ENCODE results near the gene ZNF496. TPM values are rescaled to one million over a fixed set of nuclear protein-coding genes. Genes with fewer than 3 reads are reported as not detected.
"Not testable (repeated sequence)": the region's sequence is repeated elsewhere in the genome, so short reads cannot be mapped to it uniquely, and the experiment has no call there.

Gene ZNF496
- total and polyA plus RNA-seq, 4 experiments from 2014 or later, result 1.4 to 12.4 (median 7.0) TPM

DNA sequence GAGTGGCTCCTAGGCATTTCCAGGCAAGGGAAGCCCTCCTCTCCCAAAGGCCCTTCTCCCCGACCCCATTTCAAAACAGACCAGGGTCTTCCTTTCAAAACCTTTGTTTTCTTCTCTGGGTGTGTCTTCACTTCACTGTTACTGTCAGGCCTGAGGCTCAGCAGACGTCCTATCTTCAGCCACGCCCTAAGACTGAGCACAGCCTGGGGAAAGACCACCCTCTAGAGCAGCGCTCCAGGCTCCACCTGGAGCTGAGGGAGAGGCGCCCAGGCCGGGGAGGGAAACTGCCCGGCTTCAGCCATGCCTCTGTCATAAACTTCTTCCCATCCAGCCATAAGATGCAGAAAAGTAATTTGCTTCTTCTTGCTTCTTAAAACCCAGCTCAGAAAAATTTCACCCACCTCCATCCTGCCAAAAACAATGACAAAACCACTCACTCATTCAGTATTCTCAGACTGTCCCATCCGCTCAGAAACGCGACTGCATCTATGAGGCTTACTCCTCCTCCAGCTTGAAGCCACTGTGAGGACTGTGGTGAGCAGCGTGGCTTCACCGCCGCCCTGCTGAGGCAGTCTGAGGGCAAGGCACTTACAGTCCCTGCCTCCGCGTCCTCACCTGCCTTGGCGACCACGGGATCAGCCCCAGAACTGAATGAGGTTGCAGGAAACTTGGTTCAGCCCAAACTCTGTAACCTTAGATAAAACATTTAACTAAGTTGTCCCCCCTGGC is 39.7 kb downstream of the ZNF496 start:
- intact Hi-C loops (cut with micrococcal nuclease), result no loop called here
- CTCF ChIA-PET (ENCODE audit: partially characterized antibody), result no interaction called here
- no peaks in the 10 kb centered on the region for H3K9me3 ChIP-seq (ENCODE audit: control insufficient read depth in 1 of 2, low read length in 2 of 2)
- no peaks in the 10 kb centered on the region for H3K4me1 ChIP-seq (ENCODE audit: insufficient read depth, low read length)
- Mint-ChIP-seq H3K4me3 (no peak overlapping the region), H3K4me1 (peaks cover 0 to 2% (median 0%) of the 10 kb centered on the region in 4 donors), H3K36me3 (no peaks in the 10 kb centered on the region), H3K9me3 (peaks cover 0 to 14% (median 4%) of the 10 kb centered on the region in 8 donors), H3K27me3 (peaks cover 1 to 4% of the 10 kb centered on the region in 2 donors), H3K27ac (no peak overlapping the region)
- no peak for DNase-seq
- POLR2A ChIA-PET (ENCODE audit: partially characterized antibody), result no interaction called here
- H3K4me3 ChIP-seq (ENCODE audit: low read length in 2 of 2), result no peak overlapping the region
- no peaks in the 10 kb centered on the region for H3K27me3 ChIP-seq (ENCODE audit: insufficient read depth, low read length)
- H3K27ac ChIP-seq (ENCODE audit: low read depth, low read length), result no peak overlapping the region
- H3K36me3 ChIP-seq (ENCODE audit: insufficient read depth, low read length), result no peaks in the 10 kb centered on the region

DNA sequence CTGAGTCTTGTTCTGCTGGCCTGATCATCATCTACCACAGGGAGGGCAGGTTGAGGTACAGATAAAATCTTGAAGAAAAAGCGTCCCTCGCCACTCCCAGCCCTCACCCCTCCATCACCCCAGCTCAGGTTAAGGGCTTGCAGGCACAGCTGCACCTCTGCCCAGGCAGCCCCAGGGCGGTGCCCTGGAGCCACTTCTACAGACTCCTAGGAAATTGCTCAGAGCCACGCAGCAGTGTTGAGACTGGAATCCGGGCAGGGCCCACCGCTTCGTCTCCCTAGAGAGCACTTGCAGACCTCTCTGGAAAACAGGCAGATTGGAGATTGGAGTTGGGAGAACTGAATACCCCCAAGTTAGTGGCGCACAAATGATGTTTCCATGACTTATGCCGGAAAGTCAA is 40.5 kb downstream of the ZNF496 start:
- intact Hi-C loops (cut with micrococcal nuclease), result no loop called here
- Mint-ChIP-seq H3K27ac (no peak overlapping the region), H3K27me3 (peaks cover 1 to 4% of the 10 kb centered on the region in 2 donors), H3K4me3 (no peak overlapping the region), H3K4me1 (peaks cover 0 to 2% (median 0%) of the 10 kb centered on the region in 4 donors), H3K36me3 (no peaks in the 10 kb centered on the region), H3K9me3 (peaks cover 0 to 16% (median 8%) of the 10 kb centered on the region in 8 donors)
- ChIA-PET POLR2A (ENCODE audit: partially characterized antibody) (no interaction called here), CTCF (ENCODE audit: partially characterized antibody) (no interaction called here)
- H3K27ac ChIP-seq (ENCODE audit: low read depth, low read length), result no peak overlapping the region
- DNase-seq, result no peak
- no peaks in the 10 kb centered on the region for H3K27me3 ChIP-seq (ENCODE audit: insufficient read depth, low read length)
- H3K4me1 ChIP-seq (ENCODE audit: insufficient read depth, low read length), result no peaks in the 10 kb centered on the region
- no peaks in the 10 kb centered on the region for H3K9me3 ChIP-seq (ENCODE audit: control insufficient read depth in 1 of 2, low read length in 2 of 2)
- H3K36me3 ChIP-seq (ENCODE audit: insufficient read depth, low read length), result no peaks in the 10 kb centered on the region
- no peak overlapping the region for H3K4me3 ChIP-seq (ENCODE audit: low read length in 2 of 2)

DNA sequence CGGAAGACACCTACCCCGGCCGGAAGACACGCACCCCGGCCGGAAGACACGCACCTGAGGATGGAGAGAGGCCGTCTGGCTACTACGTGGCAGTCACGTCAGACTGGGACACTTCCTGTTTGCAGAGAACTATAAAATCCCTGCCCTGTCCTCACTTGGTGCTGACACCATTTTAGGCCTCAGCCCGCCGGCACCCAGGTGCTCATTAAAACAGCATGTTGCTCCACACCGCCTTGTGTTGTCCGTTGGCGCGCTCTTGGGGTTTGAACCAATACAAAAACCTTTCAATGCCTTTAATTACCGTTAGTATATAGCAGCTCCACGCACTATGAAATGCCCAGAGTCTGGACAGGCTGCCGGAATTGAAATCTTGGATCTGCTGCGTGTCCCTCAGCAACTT is 41.1 kb downstream of the ZNF496 start:
- Mint-ChIP-seq H3K27me3 (peaks cover 1 to 5% of the 10 kb centered on the region in 2 donors), H3K27ac (no peak overlapping the region), H3K36me3 (peaks cover 0 to 3% of the 10 kb centered on the region in 2 donors), H3K9me3 (peaks cover 2 to 16% (median 12%) of the 10 kb centered on the region in 8 donors), H3K4me3 (no peak overlapping the region), H3K4me1 (peaks cover 0 to 2% (median 0%) of the 10 kb centered on the region in 4 donors)
- H3K4me3 ChIP-seq (ENCODE audit: low read length in 2 of 2), result no peak overlapping the region
- DNase-seq, result no peak
- H3K27me3 ChIP-seq (ENCODE audit: insufficient read depth, low read length), result no peaks in the 10 kb centered on the region
- H3K4me1 ChIP-seq (ENCODE audit: insufficient read depth, low read length), result no peaks in the 10 kb centered on the region
- H3K27ac ChIP-seq (ENCODE audit: low read depth, low read length), result no peak overlapping the region
- ChIA-PET CTCF (ENCODE audit: partially characterized antibody) (no interaction called here), POLR2A (ENCODE audit: partially characterized antibody) (no interaction called here)
- H3K9me3 ChIP-seq (ENCODE audit: control insufficient read depth in 1 of 2, low read length in 2 of 2), result no peaks in the 10 kb centered on the region
- intact Hi-C loops (cut with micrococcal nuclease), result no loop called here
- H3K36me3 ChIP-seq (ENCODE audit: insufficient read depth, low read length), result no peaks in the 10 kb centered on the region

DNA sequence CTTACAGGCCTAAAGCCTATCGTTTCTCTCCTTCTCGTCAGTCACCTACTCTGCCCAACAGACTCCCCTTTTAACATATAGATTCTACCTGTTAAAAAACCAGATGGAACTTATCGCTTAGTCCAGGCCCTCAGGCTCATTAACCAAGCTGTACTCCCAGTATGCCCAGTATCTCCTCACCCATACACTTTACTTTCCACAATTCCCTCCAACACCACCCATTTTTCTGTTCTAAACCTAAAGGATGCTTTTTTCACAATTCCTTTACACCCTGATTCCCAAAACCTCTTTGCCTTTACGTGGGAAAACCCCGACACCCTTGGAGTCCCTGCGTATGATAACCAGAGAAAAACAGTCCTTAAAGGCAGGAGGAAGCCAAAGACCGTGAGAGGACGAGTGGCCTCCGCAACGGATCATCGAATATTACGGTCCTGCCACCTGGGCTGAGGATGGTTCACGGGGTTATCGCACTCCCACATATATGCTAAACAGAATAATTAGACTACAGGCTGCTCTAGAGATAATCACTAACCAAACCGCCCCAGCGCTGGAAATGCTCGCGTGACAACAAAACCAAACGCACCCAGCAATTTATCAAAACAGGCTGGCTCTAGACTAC is 42.3 kb downstream of the ZNF496 start:
- H3K36me3 ChIP-seq (ENCODE audit: insufficient read depth, low read length); POLR2A ChIA-PET (ENCODE audit: partially characterized antibody); H3K27me3 Mint-ChIP-seq; H3K4me3 Mint-ChIP-seq; DNase-seq; H3K27ac Mint-ChIP-seq; H3K27ac ChIP-seq (ENCODE audit: low read depth, low read length); H3K4me3 ChIP-seq (ENCODE audit: low read length in 2 of 2); H3K27me3 ChIP-seq (ENCODE audit: insufficient read depth, low read length); H3K9me3 ChIP-seq (ENCODE audit: control insufficient read depth in 1 of 2, low read length in 2 of 2); H3K4me1 Mint-ChIP-seq; H3K36me3 Mint-ChIP-seq; H3K4me1 ChIP-seq (ENCODE audit: insufficient read depth, low read length); intact Hi-C loops (cut with micrococcal nuclease); CTCF ChIA-PET (ENCODE audit: partially characterized antibody): not testable (repeated sequence)
- peaks cover 2 to 16% (median 12%) of the 10 kb centered on the region in 8 donors for H3K9me3 Mint-ChIP-seq

DNA sequence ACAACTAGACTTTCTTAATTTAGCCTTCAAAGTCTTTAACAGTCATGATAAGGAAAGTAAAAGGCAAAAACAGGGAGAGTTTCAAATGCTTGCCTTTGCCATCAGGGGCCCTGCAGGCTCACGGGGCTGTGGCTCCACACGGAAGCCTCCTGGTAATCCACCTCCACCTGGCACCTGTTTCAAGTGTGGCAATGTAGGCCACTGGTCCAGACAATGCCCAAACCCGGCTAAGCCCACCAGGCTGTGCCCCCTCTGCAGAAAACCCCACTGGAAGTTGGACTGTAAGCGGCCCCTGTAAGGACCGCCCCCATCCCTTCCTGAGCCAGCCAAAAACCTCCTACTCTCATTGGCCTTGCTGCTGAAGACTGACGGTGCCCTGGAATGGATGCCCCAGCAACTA is 43.3 kb downstream of the ZNF496 start:
- H3K36me3 Mint-ChIP-seq, result peaks cover 0 to 3% of the 10 kb centered on the region in 2 donors
- H3K27me3 Mint-ChIP-seq, result peaks cover 1% of the 10 kb centered on the region in 2 donors
- DNase-seq, result no peak
- no peaks in the 10 kb centered on the region for H3K9me3 ChIP-seq (ENCODE audit: control insufficient read depth in 1 of 2, low read length in 2 of 2)
- no peak overlapping the region for H3K4me3 ChIP-seq (ENCODE audit: low read length in 2 of 2)
- no peak overlapping the region for H3K27ac ChIP-seq (ENCODE audit: low read depth, low read length)
- peaks cover 2 to 16% (median 12%) of the 10 kb centered on the region in 8 donors for H3K9me3 Mint-ChIP-seq
- H3K27me3 ChIP-seq (ENCODE audit: insufficient read depth, low read length), result no peaks in the 10 kb centered on the region
- no peaks in the 10 kb centered on the region for H3K36me3 ChIP-seq (ENCODE audit: insufficient read depth, low read length)
- no peaks in the 10 kb centered on the region for H3K4me1 ChIP-seq (ENCODE audit: insufficient read depth, low read length)
- H3K27ac Mint-ChIP-seq, result no peak overlapping the region
- ChIA-PET POLR2A (ENCODE audit: partially characterized antibody) (no interaction called here), CTCF (ENCODE audit: partially characterized antibody) (no interaction called here)
- peaks cover 0 to 2% (median 0%) of the 10 kb centered on the region in 4 donors for H3K4me1 Mint-ChIP-seq
- intact Hi-C loops (cut with micrococcal nuclease), result no loop called here
- no peak overlapping the region for H3K4me3 Mint-ChIP-seq

DNA sequence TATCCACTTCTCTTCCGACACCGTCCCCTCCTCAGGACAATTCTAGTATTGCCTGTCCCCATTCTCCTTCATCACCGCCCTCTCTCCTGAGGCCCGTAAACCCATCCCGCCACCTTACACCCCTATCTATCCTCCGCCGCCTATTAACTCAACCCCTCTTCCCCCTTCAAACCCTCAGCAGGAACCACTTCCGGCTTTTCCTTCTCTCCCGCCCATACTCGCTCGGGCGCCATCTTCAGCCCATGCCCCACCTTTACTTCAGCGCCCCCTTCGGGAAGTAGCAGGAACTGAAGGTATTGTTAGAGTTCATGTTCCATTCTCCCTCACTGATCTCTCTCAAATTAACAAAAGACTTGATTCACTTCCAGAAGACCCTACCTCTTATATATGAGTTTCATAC is 44.2 kb downstream of the ZNF496 start:
- Mint-ChIP-seq H3K36me3 (peaks cover 0 to 3% of the 10 kb centered on the region in 2 donors), H3K27ac (no peak overlapping the region), H3K4me3 (no peak overlapping the region), H3K4me1 (peaks cover 0 to 2% (median 0%) of the 10 kb centered on the region in 4 donors), H3K9me3 (peaks cover 2 to 16% (median 12%) of the 10 kb centered on the region in 8 donors), H3K27me3 (peaks cover 1% of the 10 kb centered on the region in 2 donors)
- no peak for DNase-seq
- Histone ChIP-seq H3K4me3 (ENCODE audit: low read length in 2 of 2) (no peak overlapping the region), H3K27ac (ENCODE audit: low read depth, low read length) (no peak overlapping the region), H3K27me3 (ENCODE audit: insufficient read depth, low read length) (no peaks in the 10 kb centered on the region), H3K9me3 (ENCODE audit: control insufficient read depth in 1 of 2, low read length in 2 of 2) (no peaks in the 10 kb centered on the region), H3K4me1 (ENCODE audit: insufficient read depth, low read length) (no peaks in the 10 kb centered on the region), H3K36me3 (ENCODE audit: insufficient read depth, low read length) (no peaks in the 10 kb centered on the region)
- CTCF ChIA-PET (ENCODE audit: partially characterized antibody), result no interaction called here
- intact Hi-C loops (cut with micrococcal nuclease), result no loop called here
- POLR2A ChIA-PET (ENCODE audit: partially characterized antibody), result no interaction called here

DNA sequence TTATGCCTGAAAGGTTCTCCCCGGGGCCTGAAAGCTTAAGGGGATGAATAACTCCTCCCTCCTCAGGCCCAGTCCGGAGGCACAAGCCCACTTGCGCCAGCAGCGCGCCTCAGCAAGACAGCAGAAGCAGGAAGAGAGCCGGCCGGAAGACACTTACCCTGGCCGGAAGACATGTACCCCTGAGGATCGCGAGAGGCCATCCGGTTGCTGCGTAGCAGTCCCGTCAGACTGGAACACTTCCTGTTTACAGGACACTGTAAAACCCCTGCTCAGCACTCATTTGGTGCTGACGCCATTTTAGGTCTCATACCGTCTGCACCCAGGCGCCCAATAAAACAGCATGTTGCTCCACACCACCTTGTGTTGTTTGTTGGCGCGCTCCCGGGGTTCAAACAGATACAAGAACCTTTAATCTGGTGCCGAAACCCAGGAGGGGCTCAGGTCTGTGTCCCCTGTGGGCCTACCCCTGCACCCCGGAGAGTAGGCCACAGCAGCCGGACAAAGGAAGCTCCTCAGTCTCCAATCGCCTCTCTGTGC is 45.5 kb downstream of the ZNF496 start:
- no peak overlapping the region for H3K27ac Mint-ChIP-seq
- intact Hi-C loops (cut with micrococcal nuclease), result no loop called here
- peaks cover 0 to 1% of the 10 kb centered on the region in 2 donors for H3K27me3 Mint-ChIP-seq
- H3K27me3 ChIP-seq (ENCODE audit: insufficient read depth, low read length), result no peaks in the 10 kb centered on the region
- DNase-seq, result no peak
- no peaks in the 10 kb centered on the region for H3K4me1 ChIP-seq (ENCODE audit: insufficient read depth, low read length)
- H3K4me3 Mint-ChIP-seq, result no peak overlapping the region
- POLR2A ChIA-PET (ENCODE audit: partially characterized antibody), result no interaction called here
- no peak overlapping the region for H3K27ac ChIP-seq (ENCODE audit: low read depth, low read length)
- H3K36me3 Mint-ChIP-seq, result peaks cover 0 to 3% of the 10 kb centered on the region in 2 donors
- H3K4me1 Mint-ChIP-seq, result no peaks in the 10 kb centered on the region
- CTCF ChIA-PET (ENCODE audit: partially characterized antibody), result no interaction called here
- no peak overlapping the region for H3K4me3 ChIP-seq (ENCODE audit: low read length in 2 of 2)
- no peaks in the 10 kb centered on the region for H3K36me3 ChIP-seq (ENCODE audit: insufficient read depth, low read length)
- no peaks in the 10 kb centered on the region for H3K9me3 ChIP-seq (ENCODE audit: control insufficient read depth in 1 of 2, low read length in 2 of 2)
- H3K9me3 Mint-ChIP-seq, result peaks cover 2 to 16% (median 12%) of the 10 kb centered on the region in 8 donors
